AG04449 (cell line): ENCODE measurements around the gene LARP1.

Source experiments
- CTCF ChIA-PET: fragments of 350-600 bp; formaldehyde crosslinking; extraction: SDS; loops from one replicate; lab custom pipeline; 2021; ENCODE audit warnings: antibody characterized with exemption; lab: Yijun Ruan, JAX
- POLR2A ChIA-PET: fragments of 400-600, 350-600 bp; formaldehyde crosslinking; extraction: SDS; loops from one replicate; lab custom pipeline; 2020; ENCODE audit warnings: antibody characterized with exemption, inconsistent platforms; lab: Yijun Ruan, JAX
- DNase-seq: peaks from one replicate; pipeline ENCODE4 v3.0.0-alpha.2; 2010; ENCODE audit warnings: low read depth, low spot score
- H3K4me3 ChIP-seq: 2 replicates; pipeline ENCODE4 v1.5.1; 2011; ENCODE audit warnings: low read depth, mild to moderate bottlenecking, control low read depth, low read length
- TF ChIP-seq, protein P1 (sequence below): IDR thresholded peaks from one replicate; pipeline ENCODE4 v1.5.1; 2011; ENCODE audit warnings: mild to moderate bottlenecking, moderate library complexity, low read length, control low read depth, inconsistent platforms; ENCODE audit not compliant: insufficient read depth; ENCODE audit errors: missing control alignments

The LARP1 gene

DNA sequence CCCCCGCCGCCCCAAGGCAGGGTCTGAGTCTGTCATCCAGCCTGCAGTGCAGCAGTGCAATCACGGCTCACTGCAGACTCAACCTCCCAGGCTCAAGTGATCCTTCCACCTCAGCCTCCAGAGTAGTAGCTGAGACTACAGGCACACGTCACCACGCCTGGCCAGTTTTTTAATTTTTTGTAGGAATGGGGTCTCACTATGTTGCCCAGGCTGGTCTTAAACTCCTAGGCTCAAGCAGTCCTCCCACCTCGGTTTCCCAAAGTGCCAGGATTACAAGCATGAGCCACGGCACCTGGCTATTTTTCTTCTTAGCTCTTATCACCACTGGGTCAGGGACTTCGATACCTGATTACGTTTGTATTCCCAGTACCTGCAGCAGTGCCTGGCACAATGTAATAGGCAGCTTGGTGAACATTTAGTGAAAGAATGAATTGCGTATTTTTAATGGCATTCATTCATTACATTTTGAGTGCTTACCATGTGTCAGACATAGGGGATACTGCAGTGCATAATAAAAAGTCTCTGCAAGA is 10.3 kb downstream of the LARP1 start:
- ChIA-PET POLR2A (interaction anchor here (1.2 kb wide), 1 partner anchor 13 kb away, joined by 4 read pairs; no protein-coding TSS in a partner anchor), CTCF (no interaction called here)
- TF ChIP-seq, protein P1, sequence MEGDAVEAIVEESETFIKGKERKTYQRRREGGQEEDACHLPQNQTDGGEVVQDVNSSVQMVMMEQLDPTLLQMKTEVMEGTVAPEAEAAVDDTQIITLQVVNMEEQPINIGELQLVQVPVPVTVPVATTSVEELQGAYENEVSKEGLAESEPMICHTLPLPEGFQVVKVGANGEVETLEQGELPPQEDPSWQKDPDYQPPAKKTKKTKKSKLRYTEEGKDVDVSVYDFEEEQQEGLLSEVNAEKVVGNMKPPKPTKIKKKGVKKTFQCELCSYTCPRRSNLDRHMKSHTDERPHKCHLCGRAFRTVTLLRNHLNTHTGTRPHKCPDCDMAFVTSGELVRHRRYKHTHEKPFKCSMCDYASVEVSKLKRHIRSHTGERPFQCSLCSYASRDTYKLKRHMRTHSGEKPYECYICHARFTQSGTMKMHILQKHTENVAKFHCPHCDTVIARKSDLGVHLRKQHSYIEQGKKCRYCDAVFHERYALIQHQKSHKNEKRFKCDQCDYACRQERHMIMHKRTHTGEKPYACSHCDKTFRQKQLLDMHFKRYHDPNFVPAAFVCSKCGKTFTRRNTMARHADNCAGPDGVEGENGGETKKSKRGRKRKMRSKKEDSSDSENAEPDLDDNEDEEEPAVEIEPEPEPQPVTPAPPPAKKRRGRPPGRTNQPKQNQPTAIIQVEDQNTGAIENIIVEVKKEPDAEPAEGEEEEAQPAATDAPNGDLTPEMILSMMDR = no peak

DNA sequence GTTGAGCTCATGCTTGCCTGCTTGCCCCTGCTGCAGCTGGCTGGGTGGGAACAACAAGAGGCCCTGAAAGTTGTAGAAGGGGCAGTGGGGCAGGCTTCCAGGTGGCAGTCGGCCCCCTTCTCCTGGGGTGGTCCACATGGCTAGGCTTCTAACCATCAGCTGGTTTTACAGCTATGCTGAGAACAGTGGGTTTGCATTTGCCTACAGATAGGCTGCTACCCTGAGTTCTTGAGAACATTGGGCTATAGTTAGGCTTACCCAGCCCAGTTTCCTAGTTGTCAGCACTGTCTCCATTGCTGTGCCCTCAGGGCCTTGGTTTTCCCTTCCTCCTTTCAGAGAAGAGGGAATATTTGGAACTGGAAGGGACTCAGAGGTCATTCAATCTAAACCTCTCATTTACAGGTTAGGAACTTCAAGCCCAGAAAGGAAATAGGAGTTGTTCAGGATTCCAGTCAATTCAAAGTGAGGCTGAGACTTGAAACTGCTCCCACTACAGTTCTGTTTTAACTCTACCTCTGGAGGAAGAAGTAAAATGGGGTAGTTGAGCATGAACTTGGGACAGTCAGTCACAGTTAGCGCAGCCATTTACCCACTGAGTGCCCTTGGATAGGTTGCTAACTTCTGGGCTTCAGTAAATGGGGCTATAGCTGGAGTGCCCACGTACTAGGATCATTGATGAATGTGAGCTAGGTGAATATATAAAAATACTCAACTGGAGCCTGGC is 11.5 kb downstream of the LARP1 start:
- POLR2A ChIA-PET = no interaction called here
- CTCF ChIA-PET = interaction anchor here (1.4 to 1.5 kb wide), 3 partner anchors 10 to 17 kb away, joined by 3 to 5 read pairs (median 4); no protein-coding TSS in a partner anchor

More for the DNA sequence above, 10.3 kb downstream of the LARP1 start:
- no peak for DNase-seq
- no peak overlapping the region for H3K4me3 ChIP-seq

DNA sequence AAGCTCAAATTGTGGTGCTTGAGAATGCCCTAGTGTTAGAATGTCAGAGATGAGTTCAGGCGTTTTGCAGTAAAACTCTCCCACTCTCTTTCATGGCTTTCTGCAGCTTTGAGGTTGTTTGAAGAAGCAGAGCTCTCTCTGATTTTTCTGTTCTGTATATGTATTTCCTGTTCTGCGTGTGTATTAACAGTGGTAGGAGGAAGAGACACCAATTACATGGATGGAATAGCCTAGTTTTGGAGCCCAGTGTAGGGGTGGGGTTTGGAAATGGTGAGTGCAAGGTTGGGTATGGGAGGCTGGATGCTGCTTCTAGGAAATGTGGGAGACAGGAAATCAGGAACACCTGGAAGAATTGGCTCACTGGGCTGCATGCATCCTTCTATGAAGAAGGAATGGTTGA is 12.4 kb downstream of the LARP1 start:
- TF ChIP-seq, protein P1 = no peak
- CTCF ChIA-PET = interaction anchor here (1.3 to 1.5 kb wide), 3 partner anchors 9 to 11 kb away, joined by 3 to 5 read pairs (median 4); no protein-coding TSS in a partner anchor
- DNase-seq = no peak
- POLR2A ChIA-PET = no interaction called here
- no peak overlapping the region for H3K4me3 ChIP-seq

More for the DNA sequence above, 11.5 kb downstream of the LARP1 start:
- H3K4me3 ChIP-seq = no peak overlapping the region
- TF ChIP-seq, protein P1 = no peak
- DNase-seq = no peak

DNA sequence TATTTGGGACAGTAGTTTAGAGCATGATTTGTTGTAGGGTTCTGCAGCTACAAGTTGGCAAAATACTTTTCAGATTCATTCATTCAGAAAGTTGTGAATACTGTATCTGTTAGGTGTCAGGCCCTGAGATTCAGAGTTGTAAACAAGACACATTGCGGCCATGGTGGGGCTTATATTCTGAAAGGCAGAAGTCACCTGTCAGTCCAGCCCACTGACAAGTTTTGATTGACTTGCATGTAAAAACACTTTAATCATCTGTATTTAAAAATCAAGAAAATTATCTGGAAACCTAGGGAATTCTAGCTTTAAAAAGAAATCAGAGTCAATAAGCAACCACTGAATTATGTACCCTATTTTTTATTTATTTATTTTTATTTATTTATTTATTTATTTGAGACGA is 13.0 kb downstream of the LARP1 start:
- TF ChIP-seq, protein P1 = no peak
- no peak overlapping the region for H3K4me3 ChIP-seq
- ChIA-PET POLR2A (no interaction called here), CTCF (interaction anchor here (1.3 to 1.5 kb wide), 3 partner anchors 9 to 10 kb away, joined by 3 to 5 read pairs (median 4); no protein-coding TSS in a partner anchor)
- DNase-seq = no peak

DNA sequence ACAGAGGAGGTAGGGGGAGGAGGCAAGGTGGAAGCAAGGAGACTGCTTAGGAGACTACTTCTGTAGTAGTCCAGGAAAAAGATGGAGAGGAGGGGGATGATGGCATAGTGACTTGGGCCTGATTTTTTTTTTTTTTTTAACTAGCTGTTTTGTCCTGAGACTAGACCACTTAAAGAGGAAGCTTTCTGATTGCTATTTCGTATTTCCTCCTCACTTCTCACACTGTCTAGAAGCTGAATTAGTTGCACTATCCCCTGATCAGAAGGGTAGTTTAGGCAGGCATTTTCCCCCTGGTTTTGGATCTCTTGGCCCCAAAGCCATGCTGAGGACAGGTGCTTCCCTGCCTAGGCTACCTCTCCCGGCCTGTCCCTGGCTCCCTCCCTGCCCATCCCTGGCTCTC is 14.9 kb downstream of the LARP1 start:
- ChIA-PET CTCF (interaction anchor here (1.1 to 1.5 kb wide), 2 partner anchors 12 to 23 kb away, joined by 3 to 4 read pairs; no protein-coding TSS in a partner anchor), POLR2A (no interaction called here)
- no peak overlapping the region for H3K4me3 ChIP-seq
- TF ChIP-seq, protein P1 = no peak
- no peak for DNase-seq

DNA sequence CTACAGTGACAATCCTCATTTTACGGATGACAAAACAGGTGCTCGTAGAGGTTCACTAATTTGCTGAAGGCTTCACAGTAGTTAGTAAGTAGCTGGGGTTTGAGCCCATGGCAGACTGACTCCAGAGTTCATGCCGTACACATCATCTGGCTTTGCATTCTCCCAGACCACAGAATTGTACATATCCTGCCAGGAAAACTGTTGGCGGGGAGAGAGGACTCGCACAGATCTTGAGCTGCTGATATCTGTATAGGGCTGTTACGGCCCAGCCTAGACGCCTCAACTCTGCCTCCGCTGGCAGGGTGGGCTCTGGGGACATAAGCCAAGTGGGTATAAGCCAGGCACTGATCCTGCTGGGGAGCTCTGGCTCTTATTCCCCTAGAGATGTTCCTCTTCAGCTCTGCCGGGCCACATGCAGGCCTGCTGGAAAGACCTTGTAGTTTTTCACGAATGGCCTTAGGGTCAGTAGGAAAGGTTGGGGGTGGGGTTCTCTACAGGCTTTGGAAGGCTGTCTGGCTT is 16.3 kb downstream of the LARP1 start:
- TF ChIP-seq, protein P1 = peak; percentile 8
- H3K4me3 ChIP-seq = peak overlapping the region; percentile 29
- peak; percentile 77 for DNase-seq
- CTCF ChIA-PET = interaction anchor here (0.9 to 1.9 kb wide), 5 partner anchors 9 to 121 kb away, joined by 3 to 7 read pairs (median 4); no protein-coding TSS in a partner anchor
- POLR2A ChIA-PET = interaction anchor here (1.1 kb wide), 3 partner anchors 8 to 14 kb away, joined by 3 to 7 read pairs (median 5); no protein-coding TSS in a partner anchor
